K562 (cell line): Measurements from ENCODE around the gene SLC25A28. TPM values are rescaled to one million over a fixed set of nuclear protein-coding genes. Genes with fewer than 3 reads are reported as not detected.

Experiments
- ASH1L ChIP-seq: fragments of 450-650 bp; IDR thresholded peaks from 2 replicates; pipeline ENCODE4 v1.6.1; 2018; ENCODE audit warnings: borderline replicate concordance, mild to moderate bottlenecking, low read depth; ENCODE audit not compliant: partially characterized antibody
- IRF1 ChIP-seq: sonication (generic); formaldehyde crosslinking; IDR thresholded peaks from 2 replicates; pipeline ENCODE4 v1.8.0; 2022; ENCODE audit warnings: missing genetic modification reagents, mild to moderate bottlenecking, borderline replicate concordance
- IRF2 ChIP-seq: sonication (generic); formaldehyde crosslinking; IDR thresholded peaks from 2 replicates; pipeline ENCODE4 v1.8.1; 2022; ENCODE audit warnings: mild to moderate bottlenecking, missing genetic modification reagents
- POLR2AphosphoS2 ChIP-seq: IDR thresholded peaks from 2 replicates; pipeline ENCODE4 v1.6.1; 2012; ENCODE audit warnings: low read length, improper control_type of control experiment
- POLR3G ChIP-seq: IDR thresholded peaks from 2 replicates; pipeline ENCODE4 v1.6.1; 2011; ENCODE audit not compliant: insufficient read length, insufficient replicate concordance; ENCODE audit errors: extremely low read depth
- TAF7 ChIP-seq: fragments of 450-650 bp; IDR thresholded peaks from 2 replicates; pipeline ENCODE4 v1.6.1; 2016; ENCODE audit warnings: missing genetic modification characterization, missing compliant biosample characterization
- TARDBP ChIP-seq: fragments of 450-650 bp; IDR thresholded peaks from 2 replicates; pipeline ENCODE4 v1.6.1; 2016
- TFAP4 ChIP-seq: sonication (generic); formaldehyde crosslinking; IDR thresholded peaks from 2 replicates; pipeline ENCODE4 v1.8.0; 2022; ENCODE audit warnings: missing genetic modification reagents, mild to moderate bottlenecking, moderate library complexity, borderline replicate concordance
- XRCC5 ChIP-seq: fragments of 200-400 bp; formaldehyde crosslinking; IDR thresholded peaks from 2 replicates; pipeline ENCODE4 v1.6.1; 2017; ENCODE audit warnings: low read depth, mild to moderate bottlenecking, low read length
- YBX1 ChIP-seq: fragments of 450-650 bp; IDR thresholded peaks from 2 replicates; pipeline ENCODE4 v1.7.1; 2016; ENCODE audit warnings: mild to moderate bottlenecking
- ZNF124 ChIP-seq: sonication (generic); formaldehyde crosslinking; IDR thresholded peaks from 2 replicates; pipeline ENCODE4 v1.8.1; 2022; ENCODE audit warnings: missing genetic modification reagents
- ZNF316 ChIP-seq: fragments of 450-650 bp; IDR thresholded peaks from 2 replicates; pipeline ENCODE4 v1.6.1; 2016
- ZNF766 ChIP-seq: fragments of 200-800 bp; sonication (Bioruptor generic); conservative IDR thresholded peaks from 2 replicates; pipeline ENCODE4 v1.6.1; 2016; ENCODE audit warnings: missing genetic modification characterization, missing compliant biosample characterization
- polyA plus RNA-seq, 8 experiments: library from polyadenylated mRNA; depleted of rRNA in 4 of 8; stranded (reverse) in 5 of 8; unstranded in 3 of 8; fragments of >200 nt; fragmentation: Nextera tagmentation in 2 of 8; fragmentation: Illumina TruSeq in 1 of 8; extraction: Ambion mirVana in 2 of 8; extraction: Trizol in 1 of 8; gene quantifications; 2 replicates each; pipeline versions ENCODE4 v1.2.1 to v1.2.3, GENCODE V29; 2011 to 2014; ENCODE audit warnings: inconsistent platforms in 1 of 8, missing spikeins in 1 of 8
- total RNA-seq, 7 experiments: library from RNA; depleted of rRNA in 6 of 7; stranded (reverse); fragments of >200 nt in 6 of 7; fragmentation: Illumina TruSeq in 2 of 7; extraction: Trizol in 2 of 7; gene quantifications; 2 replicates each; pipeline versions ENCODE4 v1.2.1 to v1.2.3, GENCODE V29; 2011 to 2021; ENCODE audit warnings: low replicate concordance in 1 of 7
- TF ChIP-seq, protein P1 (sequence below): fragments of 250-450 bp; sonication (Bioruptor Pico); IDR thresholded peaks from 2 replicates; pipeline ENCODE4 v1.8.0; 2022; ENCODE audit warnings: moderate library complexity, mild to moderate bottlenecking, inconsistent platforms
- TF ChIP-seq, protein P2 (sequence below), 3 experiments: IDR thresholded peaks in 2 of 3; conservative IDR thresholded peaks in 1 of 3; 2 replicates each; pipeline ENCODE4 v1.5.1; 2011 to 2012; ENCODE audit warnings: low read length in 3 of 3, mild to moderate bottlenecking in 3 of 3, control low read depth in 2 of 3, improper control_type of control experiment in 1 of 3, inconsistent platforms in 1 of 3, low read depth in 1 of 3, mixed read lengths in 1 of 3, moderate library complexity in 1 of 3; ENCODE audit not compliant: insufficient read depth in 2 of 3
- TF ChIP-seq, protein P3 (sequence below), 2 experiments: fragments of 450-650 bp; conservative IDR thresholded peaks; 2 replicates each; pipeline ENCODE4 v1.6.1; 2017; ENCODE audit warnings: mild to moderate bottlenecking in 2 of 2, moderate library complexity in 2 of 2
- TF ChIP-seq, protein P4 (sequence below): fragments of 250-450 bp; sonication (Bioruptor Pico); IDR thresholded peaks from 2 replicates; pipeline ENCODE4 v1.5.0; 2022; ENCODE audit warnings: mild to moderate bottlenecking

Gene SLC25A28
- total and polyA plus RNA-seq, 9 of the 15 experiments (the other 6 are each of a cell fraction or from before 2014, with no cell fraction given), result 6.2 to 32.3 (median 18.8) TPM

GRCh38 chr10:99621454-99622251 lies 1.4 kb upstream of the SLC25A28 start (continued):
- TF ChIP-seq, protein P1, sequence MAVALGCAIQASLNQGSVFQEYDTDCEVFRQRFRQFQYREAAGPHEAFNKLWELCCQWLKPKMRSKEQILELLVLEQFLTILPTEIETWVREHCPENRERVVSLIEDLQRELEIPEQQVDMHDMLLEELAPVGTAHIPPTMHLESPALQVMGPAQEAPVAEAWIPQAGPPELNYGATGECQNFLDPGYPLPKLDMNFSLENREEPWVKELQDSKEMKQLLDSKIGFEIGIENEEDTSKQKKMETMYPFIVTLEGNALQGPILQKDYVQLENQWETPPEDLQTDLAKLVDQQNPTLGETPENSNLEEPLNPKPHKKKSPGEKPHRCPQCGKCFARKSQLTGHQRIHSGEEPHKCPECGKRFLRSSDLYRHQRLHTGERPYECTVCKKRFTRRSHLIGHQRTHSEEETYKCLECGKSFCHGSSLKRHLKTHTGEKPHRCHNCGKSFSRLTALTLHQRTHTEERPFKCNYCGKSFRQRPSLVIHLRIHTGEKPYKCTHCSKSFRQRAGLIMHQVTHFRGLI (CRISPR knock-in tag), result no peak
- TF ChIP-seq YBX1 (no peak), IRF1 (CRISPR knock-in tag) (no peak), TARDBP (no peak), POLR2AphosphoS2 (no peak), IRF2 (CRISPR knock-in tag) (no peak), POLR3G (no peak), ASH1L (no peak), XRCC5 (no peak), TFAP4 (no peak), ZNF766 (CRISPR knock-in tag) (no peak), TAF7 (no peak), ZNF316 (no peak), ZNF124 (no peak)
- TF ChIP-seq, protein P2, sequence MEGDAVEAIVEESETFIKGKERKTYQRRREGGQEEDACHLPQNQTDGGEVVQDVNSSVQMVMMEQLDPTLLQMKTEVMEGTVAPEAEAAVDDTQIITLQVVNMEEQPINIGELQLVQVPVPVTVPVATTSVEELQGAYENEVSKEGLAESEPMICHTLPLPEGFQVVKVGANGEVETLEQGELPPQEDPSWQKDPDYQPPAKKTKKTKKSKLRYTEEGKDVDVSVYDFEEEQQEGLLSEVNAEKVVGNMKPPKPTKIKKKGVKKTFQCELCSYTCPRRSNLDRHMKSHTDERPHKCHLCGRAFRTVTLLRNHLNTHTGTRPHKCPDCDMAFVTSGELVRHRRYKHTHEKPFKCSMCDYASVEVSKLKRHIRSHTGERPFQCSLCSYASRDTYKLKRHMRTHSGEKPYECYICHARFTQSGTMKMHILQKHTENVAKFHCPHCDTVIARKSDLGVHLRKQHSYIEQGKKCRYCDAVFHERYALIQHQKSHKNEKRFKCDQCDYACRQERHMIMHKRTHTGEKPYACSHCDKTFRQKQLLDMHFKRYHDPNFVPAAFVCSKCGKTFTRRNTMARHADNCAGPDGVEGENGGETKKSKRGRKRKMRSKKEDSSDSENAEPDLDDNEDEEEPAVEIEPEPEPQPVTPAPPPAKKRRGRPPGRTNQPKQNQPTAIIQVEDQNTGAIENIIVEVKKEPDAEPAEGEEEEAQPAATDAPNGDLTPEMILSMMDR (IDR thresholded peaks at IDR 0.05 in 2 of 3, conservative IDR thresholded peaks at IDR 0.05 in 1 of 3; ENCODE audit: insufficient read depth in 2 of 3, low read depth in 1 of 3, low read length in 3 of 3), result no peak
- TF ChIP-seq, protein P3, sequence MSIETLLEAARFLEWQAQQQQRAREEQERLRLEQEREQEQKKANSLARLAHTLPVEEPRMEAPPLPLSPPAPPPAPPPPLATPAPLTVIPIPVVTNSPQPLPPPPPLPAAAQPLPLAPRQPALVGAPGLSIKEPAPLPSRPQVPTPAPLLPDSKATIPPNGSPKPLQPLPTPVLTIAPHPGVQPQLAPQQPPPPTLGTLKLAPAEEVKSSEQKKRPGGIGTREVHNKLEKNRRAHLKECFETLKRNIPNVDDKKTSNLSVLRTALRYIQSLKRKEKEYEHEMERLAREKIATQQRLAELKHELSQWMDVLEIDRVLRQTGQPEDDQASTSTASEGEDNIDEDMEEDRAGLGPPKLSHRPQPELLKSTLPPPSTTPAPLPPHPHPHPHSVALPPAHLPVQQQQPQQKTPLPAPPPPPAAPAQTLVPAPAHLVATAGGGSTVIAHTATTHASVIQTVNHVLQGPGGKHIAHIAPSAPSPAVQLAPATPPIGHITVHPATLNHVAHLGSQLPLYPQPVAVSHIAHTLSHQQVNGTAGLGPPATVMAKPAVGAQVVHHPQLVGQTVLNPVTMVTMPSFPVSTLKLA (conservative IDR thresholded peaks at IDR 0.05), result no peak; a peak in 1 of 4 replicates
- TF ChIP-seq, protein P4, sequence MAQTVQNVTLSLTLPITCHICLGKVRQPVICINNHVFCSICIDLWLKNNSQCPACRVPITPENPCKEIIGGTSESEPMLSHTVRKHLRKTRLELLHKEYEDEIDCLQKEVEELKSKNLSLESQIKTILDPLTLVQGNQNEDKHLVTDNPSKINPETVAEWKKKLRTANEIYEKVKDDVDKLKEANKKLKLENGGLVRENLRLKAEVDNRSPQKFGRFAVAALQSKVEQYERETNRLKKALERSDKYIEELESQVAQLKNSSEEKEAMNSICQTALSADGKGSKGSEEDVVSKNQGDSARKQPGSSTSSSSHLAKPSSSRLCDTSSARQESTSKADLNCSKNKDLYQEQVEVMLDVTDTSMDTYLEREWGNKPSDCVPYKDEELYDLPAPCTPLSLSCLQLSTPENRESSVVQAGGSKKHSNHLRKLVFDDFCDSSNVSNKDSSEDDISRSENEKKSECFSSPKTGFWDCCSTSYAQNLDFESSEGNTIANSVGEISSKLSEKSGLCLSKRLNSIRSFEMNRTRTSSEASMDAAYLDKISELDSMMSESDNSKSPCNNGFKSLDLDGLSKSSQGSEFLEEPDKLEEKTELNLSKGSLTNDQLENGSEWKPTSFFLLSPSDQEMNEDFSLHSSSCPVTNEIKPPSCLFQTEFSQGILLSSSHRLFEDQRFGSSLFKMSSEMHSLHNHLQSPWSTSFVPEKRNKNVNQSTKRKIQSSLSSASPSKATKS (CRISPR knock-in tag), result no peak
